K562 (cell line): ENCODE data around the gene CHCHD10.

Source experiments
- CREB1 ChIP-seq, 2 experiments: sonication (generic) in 1 of 2; formaldehyde crosslinking in 1 of 2; IDR thresholded peaks; 2 replicates each; pipeline versions ENCODE4 v1.6.1 to v1.8.0; 2012 to 2022; ENCODE audit warnings: inconsistent platforms in 1 of 2, mild to moderate bottlenecking in 1 of 2, missing genetic modification reagents in 1 of 2, moderate library complexity in 1 of 2
- MCM5 ChIP-seq: fragments of 450-650 bp; IDR thresholded peaks from 2 replicates; pipeline ENCODE4 v1.6.1; 2016; ENCODE audit warnings: low read depth
- TCF7 ChIP-seq: sonication (generic); IDR thresholded peaks from 2 replicates; pipeline ENCODE4 v1.6.1; 2016; ENCODE audit warnings: antibody characterized with exemption, borderline replicate concordance
- U2AF1 ChIP-seq: fragments of 200-400 bp; formaldehyde crosslinking; optimal IDR thresholded peaks from 2 replicates; pipeline ENCODE3; 2017; ENCODE audit warnings: mild to moderate bottlenecking, low read depth, low read length, moderate library complexity
- ZFX ChIP-seq: sonication (generic); formaldehyde crosslinking; IDR thresholded peaks from 2 replicates; pipeline ENCODE4 v1.8.0; 2022; ENCODE audit warnings: mild to moderate bottlenecking, missing genetic modification reagents, moderate library complexity
- TF ChIP-seq, protein P1 (sequence below): fragments of 450-650 bp; IDR thresholded peaks from 2 replicates; pipeline ENCODE4 v1.6.1; 2016
- TF ChIP-seq, protein P2 (sequence below), 3 experiments: IDR thresholded peaks in 2 of 3; conservative IDR thresholded peaks in 1 of 3; 2 replicates each; pipeline ENCODE4 v1.5.1; 2011 to 2012; ENCODE audit warnings: low read length in 3 of 3, mild to moderate bottlenecking in 3 of 3, control low read depth in 2 of 3, improper control_type of control experiment in 1 of 3, inconsistent platforms in 1 of 3, low read depth in 1 of 3, mixed read lengths in 1 of 3, moderate library complexity in 1 of 3; ENCODE audit not compliant: insufficient read depth in 2 of 3

DNA sequence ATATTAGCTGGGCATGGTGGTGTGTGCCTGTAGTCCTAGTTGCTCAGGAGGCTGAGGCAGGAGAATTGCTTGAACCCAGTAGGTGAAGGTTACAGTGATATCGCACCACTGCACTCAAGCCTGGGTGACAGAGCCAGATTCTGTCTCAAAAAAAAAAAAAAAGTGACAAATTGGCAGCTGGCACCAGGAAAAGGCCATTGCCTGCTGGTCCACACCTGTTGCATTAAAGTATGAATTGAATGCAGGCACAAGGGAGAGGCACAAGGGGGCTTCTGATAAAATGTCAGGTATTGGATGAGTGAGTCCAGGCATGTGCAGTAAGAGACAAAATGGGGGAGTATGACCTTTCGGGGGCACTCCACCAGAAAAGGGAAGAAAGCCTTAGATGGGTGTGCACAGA is 45.0 kb downstream of the CHCHD10 start:
- TF ChIP-seq, protein P1, sequence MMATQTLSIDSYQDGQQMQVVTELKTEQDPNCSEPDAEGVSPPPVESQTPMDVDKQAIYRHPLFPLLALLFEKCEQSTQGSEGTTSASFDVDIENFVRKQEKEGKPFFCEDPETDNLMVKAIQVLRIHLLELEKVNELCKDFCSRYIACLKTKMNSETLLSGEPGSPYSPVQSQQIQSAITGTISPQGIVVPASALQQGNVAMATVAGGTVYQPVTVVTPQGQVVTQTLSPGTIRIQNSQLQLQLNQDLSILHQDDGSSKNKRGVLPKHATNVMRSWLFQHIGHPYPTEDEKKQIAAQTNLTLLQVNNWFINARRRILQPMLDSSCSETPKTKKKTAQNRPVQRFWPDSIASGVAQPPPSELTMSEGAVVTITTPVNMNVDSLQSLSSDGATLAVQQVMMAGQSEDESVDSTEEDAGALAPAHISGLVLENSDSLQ: no peak
- TF ChIP-seq U2AF1 (no peak), CREB1 (IDR thresholded peaks at IDR 0.05) (no peak), CREB1 (CRISPR knock-in tag; IDR thresholded peaks at IDR 0.05) (no peak), MCM5 (no peak), ZFX (CRISPR knock-in tag) (no peak), TCF7 (no peak)
- TF ChIP-seq, protein P2, sequence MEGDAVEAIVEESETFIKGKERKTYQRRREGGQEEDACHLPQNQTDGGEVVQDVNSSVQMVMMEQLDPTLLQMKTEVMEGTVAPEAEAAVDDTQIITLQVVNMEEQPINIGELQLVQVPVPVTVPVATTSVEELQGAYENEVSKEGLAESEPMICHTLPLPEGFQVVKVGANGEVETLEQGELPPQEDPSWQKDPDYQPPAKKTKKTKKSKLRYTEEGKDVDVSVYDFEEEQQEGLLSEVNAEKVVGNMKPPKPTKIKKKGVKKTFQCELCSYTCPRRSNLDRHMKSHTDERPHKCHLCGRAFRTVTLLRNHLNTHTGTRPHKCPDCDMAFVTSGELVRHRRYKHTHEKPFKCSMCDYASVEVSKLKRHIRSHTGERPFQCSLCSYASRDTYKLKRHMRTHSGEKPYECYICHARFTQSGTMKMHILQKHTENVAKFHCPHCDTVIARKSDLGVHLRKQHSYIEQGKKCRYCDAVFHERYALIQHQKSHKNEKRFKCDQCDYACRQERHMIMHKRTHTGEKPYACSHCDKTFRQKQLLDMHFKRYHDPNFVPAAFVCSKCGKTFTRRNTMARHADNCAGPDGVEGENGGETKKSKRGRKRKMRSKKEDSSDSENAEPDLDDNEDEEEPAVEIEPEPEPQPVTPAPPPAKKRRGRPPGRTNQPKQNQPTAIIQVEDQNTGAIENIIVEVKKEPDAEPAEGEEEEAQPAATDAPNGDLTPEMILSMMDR (IDR thresholded peaks at IDR 0.05 in 2 of 3, conservative IDR thresholded peaks at IDR 0.05 in 1 of 3; ENCODE audit: insufficient read depth in 2 of 3, low read depth in 1 of 3, low read length in 3 of 3): no peak
